ENCODE data around the gene CCDC172. TPM values are rescaled to one million over a fixed set of nuclear protein-coding genes. Genes with fewer than 3 reads are reported as not detected.

The CCDC172 gene
- total and polyA plus RNA-seq, 4 donors, result not detected

GRCh38 chr10:116417821-116418220, 93.6 kb downstream of the CCDC172 start:
- Histone ChIP-seq H3K4me1 (ENCODE audit: control insufficient read depth in 5 of 5, insufficient read depth in 5 of 5, low read length in 5 of 5) (no peaks in the 10 kb centered on the region), H3K4me3 (no peak overlapping the region), H3K27ac (ENCODE audit: low read depth in 1 of 2, low read length in 1 of 2) (no peak overlapping the region), H3K36me3 (ENCODE audit: control insufficient read depth in 4 of 4, insufficient read depth in 4 of 4, low read length in 4 of 4) (no peaks in the 10 kb centered on the region), H3K27me3 (ENCODE audit: control insufficient read depth in 3 of 3, insufficient read depth in 3 of 3, low read length in 2 of 3) (no peaks in the 10 kb centered on the region), H3K9ac (ENCODE audit: insufficient read depth in 1 of 2, low read length in 2 of 2) (no peak overlapping the region), H3K9me3 (ENCODE audit: control insufficient read depth in 4 of 4, insufficient read depth in 3 of 4, low read length in 3 of 4) (no peaks in the 10 kb centered on the region)
- ATAC-seq (ENCODE audit: insufficient read depth, low FRiP score), result no peak
- TF ChIP-seq CTCF (IDR thresholded peaks at IDR 0.05; ENCODE audit: control extremely low read depth, extremely low read depth), result no peak
- no peak for DNase-seq
- 64 to 73% methylated on average over 2 of the region's 2 CpGs for WGBS, 2 donors

- H3K9me3 ChIP-seq (ENCODE audit: control insufficient read depth in 4 of 4, insufficient read depth in 3 of 4, low read length in 3 of 4), result no peaks in the 10 kb centered on the region
- TF ChIP-seq CTCF (IDR thresholded peaks at IDR 0.05; ENCODE audit: control extremely low read depth, extremely low read depth), result no peak
- H3K27me3 ChIP-seq (ENCODE audit: control insufficient read depth in 3 of 3, insufficient read depth in 3 of 3, low read length in 2 of 3), result no peaks in the 10 kb centered on the region
- DNase-seq (no peak), ATAC-seq (ENCODE audit: insufficient read depth, low FRiP score) (no peak)
- WGBS, 2 donors, result 73 to 76% methylated on average over 1 of the region's 1 CpG
- H3K4me3 ChIP-seq, result no peak overlapping the region
- no peak overlapping the region for H3K9ac ChIP-seq (ENCODE audit: insufficient read depth in 1 of 2, low read length in 2 of 2)
- no peaks in the 10 kb centered on the region for H3K4me1 ChIP-seq (ENCODE audit: control insufficient read depth in 5 of 5, insufficient read depth in 5 of 5, low read length in 5 of 5)
- no peak overlapping the region for H3K27ac ChIP-seq (ENCODE audit: low read depth in 1 of 2, low read length in 1 of 2)
- H3K36me3 ChIP-seq (ENCODE audit: control insufficient read depth in 4 of 4, insufficient read depth in 4 of 4, low read length in 4 of 4), result no peaks in the 10 kb centered on the region
These were observed 94.1 kb downstream of the CCDC172 start for GRCh38 chr10:116418389-116418788.

GRCh38 chr10:116421815-116422214, 97.6 kb downstream of the CCDC172 start:
- no peak overlapping the region for H3K27ac ChIP-seq (ENCODE audit: low read depth in 1 of 2, low read length in 1 of 2)
- H3K4me1 ChIP-seq (ENCODE audit: control insufficient read depth in 5 of 5, insufficient read depth in 5 of 5, low read length in 5 of 5), result no peaks in the 10 kb centered on the region
- no peak overlapping the region for H3K9ac ChIP-seq (ENCODE audit: insufficient read depth in 1 of 2, low read length in 2 of 2)
- no peaks in the 10 kb centered on the region for H3K27me3 ChIP-seq (ENCODE audit: control insufficient read depth in 3 of 3, insufficient read depth in 3 of 3, low read length in 2 of 3)
- no peak for ATAC-seq (ENCODE audit: insufficient read depth, low FRiP score)
- no peak for DNase-seq
- 89 to 95% methylated on average over 1 of the region's 1 CpG for WGBS, 2 donors
- H3K4me3 ChIP-seq, result no peak overlapping the region
- no peak for TF ChIP-seq CTCF (IDR thresholded peaks at IDR 0.05; ENCODE audit: control extremely low read depth, extremely low read depth)
- no peaks in the 10 kb centered on the region for H3K36me3 ChIP-seq (ENCODE audit: control insufficient read depth in 4 of 4, insufficient read depth in 4 of 4, low read length in 4 of 4)
- H3K9me3 ChIP-seq (ENCODE audit: control insufficient read depth in 4 of 4, insufficient read depth in 3 of 4, low read length in 3 of 4), result no peaks in the 10 kb centered on the region

- Histone ChIP-seq H3K36me3 (ENCODE audit: control insufficient read depth in 4 of 4, insufficient read depth in 4 of 4, low read length in 4 of 4) (no peaks in the 10 kb centered on the region), H3K4me1 (ENCODE audit: control insufficient read depth in 5 of 5, insufficient read depth in 5 of 5, low read length in 5 of 5) (peaks cover 0 to 3% (median 0%) of the 10 kb centered on the region in 5 donors), H3K27me3 (ENCODE audit: control insufficient read depth in 3 of 3, insufficient read depth in 3 of 3, low read length in 2 of 3) (no peaks in the 10 kb centered on the region), H3K9me3 (ENCODE audit: control insufficient read depth in 4 of 4, insufficient read depth in 3 of 4, low read length in 3 of 4) (peaks cover 0 to 3% (median 0%) of the 10 kb centered on the region in 4 donors), H3K27ac (ENCODE audit: low read depth in 1 of 2, low read length in 1 of 2) (no peak within 1 kb of the TSS), H3K4me3 (no peak within 1 kb of the TSS), H3K9ac (ENCODE audit: insufficient read depth in 1 of 2, low read length in 2 of 2) (no peak within 1 kb of the TSS)
- no peak for TF ChIP-seq CTCF (IDR thresholded peaks at IDR 0.05; ENCODE audit: control extremely low read depth, extremely low read depth)
- 68 to 74% methylated on average over 2 of the region's 2 CpGs for WGBS, 2 donors
- no peak for DNase-seq
- ATAC-seq (ENCODE audit: insufficient read depth, low FRiP score), result no peak
These were observed 103.4 kb downstream of the CCDC172 start, which contains the start of gene PNLIPRP3 for GRCh38 chr10:116427671-116428070. PNLIPRP3 (plus strand) TSS chr10:116427847; CDS start chr10:116428013, 166 bp downstream.

Data from lung (tissue), 12 donors.